HFFc6 (cell line): ENCODE results near the gene CLDN6. TPM values are rescaled to one million over a fixed set of nuclear protein-coding genes. Genes with fewer than 3 reads are reported as not detected.

ENCODE experiments used
- DNase-seq: peaks from one replicate; pipeline ENCODE4 v3.0.0-alpha.2; 2018
- H3K27ac Mint-ChIP-seq: 2 replicates; pipeline ENCODE4 v1.8.0; 2020; ENCODE audit warnings: mild to moderate bottlenecking, mixed read lengths
- H3K27me3 Mint-ChIP-seq: 2 replicates; pipeline ENCODE4 v1.8.0; 2021; ENCODE audit warnings: mild to moderate bottlenecking, moderate library complexity, mixed read lengths; ENCODE audit not compliant: insufficient read depth
- H3K36me3 Mint-ChIP-seq: 2 replicates; pipeline ENCODE4 v1.8.0; 2021; ENCODE audit warnings: low read depth, mixed read lengths
- H3K4me1 Mint-ChIP-seq: 2 replicates; pipeline ENCODE4 v1.8.0; 2020; ENCODE audit warnings: low read depth, mixed read lengths
- H3K4me3 Mint-ChIP-seq: 2 replicates; pipeline ENCODE4 v1.8.0; 2020; ENCODE audit warnings: mild to moderate bottlenecking, moderate library complexity, mixed read lengths
- H3K9me3 Mint-ChIP-seq: 2 replicates; pipeline ENCODE4 v1.8.0; 2020; ENCODE audit warnings: mild to moderate bottlenecking, mixed read lengths
- long read RNA-seq: library from polyadenylated mRNA; unstranded; transcript quantifications from one replicate; pipeline ENCODE4 v2.0.0, GENCODE V29; 2019
- total RNA-seq, 6 experiments: library from RNA; stranded (reverse); fragmentation: NEBNext Ultra II Directional; extraction: Animal tissue kit (Norgen Biotek cat#: 25700); gene quantifications; 2 replicates in 1 of 6; 3 replicates in 5 of 6; pipeline ENCODE4 v1.2.3, GENCODE V29; 2021
- TF ChIP-seq, protein P1 (sequence below): fragments of 200-600 bp; sonication (generic); IDR thresholded peaks from 2 replicates; pipeline ENCODE4 v1.5.0; 2021; ENCODE audit warnings: antibody characterized with exemption, mild to moderate bottlenecking

The CLDN6 gene, protein sequence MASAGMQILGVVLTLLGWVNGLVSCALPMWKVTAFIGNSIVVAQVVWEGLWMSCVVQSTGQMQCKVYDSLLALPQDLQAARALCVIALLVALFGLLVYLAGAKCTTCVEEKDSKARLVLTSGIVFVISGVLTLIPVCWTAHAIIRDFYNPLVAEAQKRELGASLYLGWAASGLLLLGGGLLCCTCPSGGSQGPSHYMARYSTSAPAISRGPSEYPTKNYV
- under 1 TPM in 1 of 6 experiments, not detected in 5; 0.21 TPM for total RNA-seq
- long read RNA-seq, result 0 reads

DNA sequence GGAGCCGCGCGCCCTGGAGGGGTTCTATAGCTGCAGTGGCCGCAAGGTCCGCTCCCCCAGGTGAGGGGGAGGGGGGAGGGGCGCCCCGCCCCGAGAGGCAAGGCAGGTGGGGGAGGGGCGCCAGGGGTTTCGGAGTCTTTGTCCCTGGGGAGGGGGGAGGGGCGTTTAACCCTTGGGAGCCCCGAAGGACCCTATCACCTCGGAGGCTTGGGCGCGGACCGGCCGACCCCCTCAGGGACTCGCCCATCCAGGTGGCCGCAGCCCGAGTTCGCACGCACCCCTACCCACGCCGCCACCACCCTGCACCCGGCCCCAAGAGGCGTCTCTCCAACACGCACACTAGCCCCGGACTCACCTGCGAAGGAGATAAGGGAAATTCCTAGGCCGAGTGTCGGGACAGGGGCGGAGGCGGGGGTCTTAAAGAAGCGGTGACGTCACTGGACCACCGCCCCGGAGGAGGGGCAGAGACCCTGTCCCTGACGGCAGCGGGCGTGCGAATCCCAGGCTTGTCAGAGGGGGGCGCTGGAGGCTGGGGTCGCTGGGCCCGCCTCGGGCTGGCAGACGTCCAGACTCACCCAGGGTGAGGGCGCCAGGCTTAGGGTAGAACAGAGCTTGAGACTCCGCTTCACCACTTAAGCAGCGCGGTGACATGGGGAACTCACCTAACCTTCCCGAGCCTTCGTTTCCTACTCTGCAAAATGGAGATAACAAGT, at the start of gene CLDN6:
Gene CLDN6, minus strand, starts transcription at position 390 of the 713 bp plus-strand sequence. CDS start 2,162 bp downstream, outside the sequence.
- TF ChIP-seq, protein P1, sequence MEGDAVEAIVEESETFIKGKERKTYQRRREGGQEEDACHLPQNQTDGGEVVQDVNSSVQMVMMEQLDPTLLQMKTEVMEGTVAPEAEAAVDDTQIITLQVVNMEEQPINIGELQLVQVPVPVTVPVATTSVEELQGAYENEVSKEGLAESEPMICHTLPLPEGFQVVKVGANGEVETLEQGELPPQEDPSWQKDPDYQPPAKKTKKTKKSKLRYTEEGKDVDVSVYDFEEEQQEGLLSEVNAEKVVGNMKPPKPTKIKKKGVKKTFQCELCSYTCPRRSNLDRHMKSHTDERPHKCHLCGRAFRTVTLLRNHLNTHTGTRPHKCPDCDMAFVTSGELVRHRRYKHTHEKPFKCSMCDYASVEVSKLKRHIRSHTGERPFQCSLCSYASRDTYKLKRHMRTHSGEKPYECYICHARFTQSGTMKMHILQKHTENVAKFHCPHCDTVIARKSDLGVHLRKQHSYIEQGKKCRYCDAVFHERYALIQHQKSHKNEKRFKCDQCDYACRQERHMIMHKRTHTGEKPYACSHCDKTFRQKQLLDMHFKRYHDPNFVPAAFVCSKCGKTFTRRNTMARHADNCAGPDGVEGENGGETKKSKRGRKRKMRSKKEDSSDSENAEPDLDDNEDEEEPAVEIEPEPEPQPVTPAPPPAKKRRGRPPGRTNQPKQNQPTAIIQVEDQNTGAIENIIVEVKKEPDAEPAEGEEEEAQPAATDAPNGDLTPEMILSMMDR, result peak; percentile 61
- Mint-ChIP-seq H3K27ac (no peak within 1 kb of the TSS), H3K27me3 (peaks cover 27% of the 10 kb centered on the region), H3K9me3 (no peaks in the 10 kb centered on the region), H3K4me3 (no peak within 1 kb of the TSS), H3K4me1 (peaks cover 25% of the 10 kb centered on the region), H3K36me3 (peaks cover 28% of the 10 kb centered on the region)
- DNase-seq, result no peak

DNA sequence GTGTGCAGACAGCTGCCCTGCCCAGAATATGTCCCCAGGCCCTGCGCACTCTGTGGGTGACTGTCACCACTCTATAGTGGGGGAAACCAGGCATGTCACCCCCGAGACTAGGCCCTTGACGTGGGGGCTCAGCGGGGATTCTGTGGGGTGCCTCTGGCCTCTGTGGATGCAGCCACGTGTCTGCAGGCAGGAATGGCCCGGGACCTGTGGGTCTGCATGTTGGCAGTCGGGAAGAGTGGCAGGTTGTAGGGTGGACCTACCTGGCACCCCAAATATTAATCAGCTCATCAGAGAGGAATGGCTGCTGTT, 48.4 kb upstream of the CLDN6 start:
- Mint-ChIP-seq H3K27me3 (peaks cover 7% of the 10 kb centered on the region), H3K36me3 (no peaks in the 10 kb centered on the region), H3K9me3 (no peaks in the 10 kb centered on the region), H3K4me1 (peaks cover 9% of the 10 kb centered on the region), H3K4me3 (no peak overlapping the region), H3K27ac (no peak overlapping the region)
- TF ChIP-seq, protein P1, result no peak
- no peak for DNase-seq

DNA sequence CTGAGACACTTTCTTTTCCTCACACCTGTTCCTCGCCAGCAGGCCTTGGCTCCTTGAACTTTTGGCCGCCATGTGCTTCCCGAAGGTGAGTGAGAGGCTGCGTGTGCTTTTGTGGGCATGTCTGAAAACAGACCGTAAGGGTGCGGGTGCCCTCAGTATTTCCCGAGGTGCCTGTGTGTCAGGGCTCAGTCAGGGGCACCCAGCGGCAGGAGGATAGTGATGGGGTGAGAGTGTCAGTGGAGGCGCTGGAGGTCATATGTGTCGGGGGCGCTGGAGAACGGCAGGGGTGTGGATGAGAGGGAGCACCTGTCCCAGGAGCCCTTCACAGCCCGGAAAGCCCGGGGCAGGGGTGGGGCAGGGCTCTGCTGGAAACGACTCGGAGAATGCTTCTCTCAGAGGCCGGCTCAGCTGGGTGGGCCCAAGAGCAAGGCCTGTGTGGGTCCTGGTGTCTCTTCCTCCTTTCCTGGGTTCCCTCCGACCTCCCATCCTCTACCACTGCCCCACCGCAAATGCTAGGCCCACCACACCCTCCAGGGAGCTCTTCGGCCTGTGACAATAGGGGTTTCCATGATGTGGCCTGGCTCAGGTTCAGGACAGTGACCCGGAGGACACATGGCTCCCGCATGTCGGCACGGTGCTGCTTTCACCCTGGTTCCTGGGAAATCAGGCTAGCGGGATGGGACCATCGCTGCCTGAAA, 47.9 kb upstream of the CLDN6 start:
- no peaks in the 10 kb centered on the region for H3K36me3 Mint-ChIP-seq
- no peaks in the 10 kb centered on the region for H3K9me3 Mint-ChIP-seq
- no peak overlapping the region for H3K27ac Mint-ChIP-seq
- no peak overlapping the region for H3K4me3 Mint-ChIP-seq
- DNase-seq, result no peak
- peaks cover 4% of the 10 kb centered on the region for H3K27me3 Mint-ChIP-seq
- H3K4me1 Mint-ChIP-seq, result peaks cover 9% of the 10 kb centered on the region
- TF ChIP-seq, protein P1, result no peak

DNA sequence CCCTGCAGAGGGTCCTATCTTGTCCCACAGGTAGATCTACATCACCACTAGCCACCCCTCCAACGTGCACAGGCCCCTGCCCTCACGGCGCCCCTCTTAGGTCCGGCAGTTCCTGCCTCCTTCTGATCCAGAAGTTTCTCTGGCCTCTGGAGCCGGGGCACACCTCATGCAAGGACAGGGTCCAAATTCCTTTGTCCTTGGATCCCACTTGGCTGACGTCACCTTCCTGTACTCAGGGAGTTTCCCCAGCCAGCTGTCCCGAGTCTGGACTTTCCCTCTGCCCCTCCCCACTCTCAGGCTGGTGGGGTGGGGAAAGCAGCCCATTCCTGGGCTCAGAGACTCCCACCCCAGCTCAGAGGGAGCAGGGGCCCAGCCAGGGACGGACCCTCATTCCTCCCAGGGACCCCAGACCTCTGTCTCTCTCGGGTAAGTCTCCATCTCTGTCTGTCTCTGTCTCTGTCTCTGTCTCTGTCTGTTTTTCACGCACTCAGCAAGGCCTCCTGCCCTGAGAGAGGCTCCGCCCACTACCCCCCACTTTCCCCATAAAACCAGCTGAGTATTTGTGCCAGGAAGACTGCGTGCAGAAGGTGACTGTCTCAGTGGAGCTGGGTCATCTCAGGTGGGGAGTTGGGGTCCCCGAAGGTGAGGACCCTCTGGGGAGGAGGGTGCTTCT, 47.2 kb upstream of the CLDN6 start, which contains the start of gene IL32:
Gene IL32, plus strand, starts transcription at position 572 of the 673 bp plus-strand sequence. CDS start 172 bp downstream, outside the sequence.
- peak; percentile 16 for DNase-seq
- Mint-ChIP-seq H3K27ac (0 out of 2 replicates have a peak within 1 kb of the TSS, but pooled peaks have one; percentile 14), H3K27me3 (peaks cover 4% of the 10 kb centered on the region), H3K9me3 (no peaks in the 10 kb centered on the region), H3K4me3 (no peak within 1 kb of the TSS), H3K36me3 (no peaks in the 10 kb centered on the region), H3K4me1 (peaks cover 9% of the 10 kb centered on the region)
- TF ChIP-seq, protein P1, result no peak

DNA sequence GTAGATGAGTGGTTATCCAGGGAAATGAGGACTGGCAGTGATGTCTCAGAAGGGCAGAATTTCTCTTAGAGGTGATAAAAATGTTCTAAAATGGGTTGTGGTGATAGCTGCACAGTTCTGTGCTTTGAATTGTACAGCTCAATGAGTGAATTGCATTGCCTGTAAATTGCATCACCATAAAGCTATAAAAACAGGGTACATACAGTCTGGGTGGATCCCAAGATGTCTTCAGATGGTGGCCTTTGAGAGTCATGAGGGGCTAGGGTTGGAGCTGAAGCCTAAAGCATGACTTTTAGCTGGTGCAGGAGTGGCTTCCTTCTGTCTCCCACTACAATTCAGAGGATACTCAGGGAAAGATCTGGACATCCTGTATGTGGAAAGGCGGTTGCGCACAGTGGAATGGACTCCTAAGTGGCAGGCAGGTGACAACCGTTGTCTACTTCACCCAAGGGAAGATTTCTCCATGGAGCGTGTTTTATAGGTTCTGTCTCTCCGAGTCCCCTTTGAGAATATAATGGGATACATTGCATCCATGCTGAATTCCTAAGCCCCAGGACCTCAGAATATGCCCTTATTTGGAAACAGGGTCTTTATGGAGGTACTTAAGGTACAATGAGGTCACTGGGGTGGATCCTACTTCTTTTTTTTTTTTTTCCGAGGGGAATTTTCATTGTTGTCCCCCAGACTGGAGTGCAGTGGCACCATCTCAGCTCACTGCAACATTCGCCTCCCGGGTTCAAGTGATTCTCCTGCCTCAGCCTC, 45.8 kb upstream of the CLDN6 start:
- H3K4me3 Mint-ChIP-seq, result no peak overlapping the region
- no peaks in the 10 kb centered on the region for H3K9me3 Mint-ChIP-seq
- TF ChIP-seq, protein P1, result no peak
- peaks cover 16% of the 10 kb centered on the region for H3K4me1 Mint-ChIP-seq
- no peaks in the 10 kb centered on the region for H3K36me3 Mint-ChIP-seq
- DNase-seq, result no peak
- H3K27me3 Mint-ChIP-seq, result peaks cover 2% of the 10 kb centered on the region
- no peak overlapping the region for H3K27ac Mint-ChIP-seq
